GM18870 (cell line): ENCODE measurements around the gene GLTPD2.

ENCODE experiments used
- ATAC-seq: cut with Tn5 transposase; IDR thresholded peaks from one replicate; pipeline ENCODE4 v1.9.1; 2021; ENCODE audit warnings: moderate library complexity; ENCODE audit not compliant: unreplicated experiment

The GLTPD2 gene

DNA sequence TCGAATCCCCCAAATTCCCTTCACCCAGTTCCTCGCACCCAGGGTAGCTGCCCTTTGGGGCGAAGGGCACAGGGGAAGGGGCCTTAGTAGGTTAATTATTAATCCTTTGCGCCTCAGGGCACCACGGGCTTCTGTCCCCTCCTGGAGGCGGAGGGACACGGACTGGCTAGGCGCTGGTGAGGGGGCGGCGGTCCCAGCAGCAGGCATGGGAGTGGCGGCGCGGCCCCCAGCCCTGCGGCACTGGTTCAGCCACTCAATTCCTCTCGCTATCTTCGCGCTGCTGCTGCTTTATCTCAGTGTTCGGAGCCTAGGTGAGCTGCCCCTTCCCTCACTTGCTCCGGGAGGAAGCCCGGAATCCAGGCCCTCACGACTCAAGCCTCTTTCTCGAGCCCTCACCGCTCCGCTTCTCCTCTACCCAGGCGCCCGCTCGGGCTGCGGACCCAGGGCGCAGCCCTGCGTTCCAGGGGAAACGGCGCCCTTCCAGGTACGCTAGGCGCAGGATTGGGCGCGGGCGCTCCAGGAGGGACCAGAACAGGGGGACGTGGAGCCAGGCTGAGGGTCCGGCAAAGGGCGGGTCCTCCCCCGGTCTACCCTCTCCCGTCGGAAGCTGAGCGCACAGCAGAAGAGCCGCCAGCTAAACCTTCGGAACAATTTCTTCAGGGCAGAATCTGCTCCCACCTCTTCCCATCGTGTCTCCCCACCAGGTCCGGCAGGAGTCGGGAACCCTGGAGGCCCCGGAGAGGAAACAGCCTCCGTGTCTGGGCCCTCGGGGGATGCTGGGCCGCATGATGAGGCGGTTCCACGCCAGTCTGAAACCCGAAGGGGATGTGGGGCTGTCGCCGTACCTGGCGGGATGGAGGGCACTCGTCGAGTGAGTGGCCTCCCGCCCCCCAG lies at the start of gene GLTPD2:
Gene GLTPD2, plus strand, starts transcription at position 158 of the 894 bp plus-strand sequence. Its CDS starts 48 bp downstream, at position 206.
- no peak for ATAC-seq

DNA sequence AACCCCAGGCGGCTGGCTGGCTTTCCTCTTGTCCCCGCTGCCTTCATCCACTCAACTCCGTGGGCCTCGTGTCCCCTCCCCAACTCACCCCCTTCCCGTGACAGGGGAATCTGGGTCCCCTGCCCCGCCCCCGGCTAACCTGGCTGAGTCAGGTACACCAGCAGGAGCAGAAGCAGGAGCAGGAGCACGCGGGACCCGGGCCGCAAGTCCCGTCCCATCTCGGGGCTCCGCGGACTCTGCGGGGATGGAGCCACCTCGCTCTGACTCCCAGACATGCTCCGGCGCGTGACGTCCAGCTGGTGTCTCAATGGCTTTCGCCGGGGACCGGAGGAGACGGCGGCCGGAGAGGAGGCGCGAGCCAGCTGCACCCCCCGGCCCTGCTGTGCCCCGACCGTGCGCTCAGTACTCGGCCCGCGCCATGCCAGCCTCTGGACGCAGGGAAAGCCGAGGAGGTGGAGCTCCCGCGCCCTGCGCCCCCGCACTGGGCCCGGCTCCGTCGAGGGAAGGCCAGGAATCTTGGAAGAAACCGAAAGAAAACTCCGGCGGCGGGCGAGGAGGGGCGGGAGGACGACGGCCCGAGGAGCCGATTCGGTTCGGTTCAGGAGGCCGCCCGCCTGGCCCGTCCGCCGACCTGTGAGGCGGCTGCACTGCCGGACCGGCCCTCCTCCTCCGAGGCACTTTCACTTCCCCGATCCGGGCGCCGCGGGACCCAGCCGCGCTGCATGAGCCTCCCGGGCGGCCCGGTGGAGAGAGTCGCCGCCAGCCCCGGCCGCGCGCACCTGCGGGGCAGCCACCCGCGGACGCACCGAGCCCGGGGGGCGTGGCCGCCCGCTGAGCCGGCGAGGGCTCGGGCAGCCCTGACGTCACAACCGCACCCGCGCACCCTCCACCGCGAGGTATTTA lies 49.4 kb upstream of the GLTPD2 start, which contains the start of the genes CXCL16 and ZMYND15:
Gene CXCL16, minus strand, starts transcription at position 807 of the 903 bp plus-strand sequence. Its CDS starts 589 bp downstream, at position 218.
Gene ZMYND15, plus strand, starts transcription at position 712 of the 903 bp plus-strand sequence. CDS start 716 bp downstream, outside the sequence.
- no peak for ATAC-seq

DNA sequence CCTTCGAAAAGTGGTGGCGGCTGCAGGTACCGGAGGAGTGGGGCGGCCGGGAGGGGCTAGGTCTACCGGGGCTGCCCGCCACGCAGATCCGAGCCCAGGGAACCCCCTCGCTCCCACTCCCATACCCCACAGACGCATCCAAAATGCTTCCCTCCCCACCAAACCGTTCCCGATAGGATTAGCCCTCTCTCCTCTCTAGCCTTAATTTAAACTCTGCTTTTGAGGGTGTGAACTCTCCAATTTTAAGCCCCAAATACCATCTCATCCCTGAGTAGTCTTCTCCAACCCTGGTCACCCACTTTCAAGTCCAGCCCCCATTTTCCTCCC lies 48.8 kb upstream of the GLTPD2 start:
- ATAC-seq = no peak

DNA sequence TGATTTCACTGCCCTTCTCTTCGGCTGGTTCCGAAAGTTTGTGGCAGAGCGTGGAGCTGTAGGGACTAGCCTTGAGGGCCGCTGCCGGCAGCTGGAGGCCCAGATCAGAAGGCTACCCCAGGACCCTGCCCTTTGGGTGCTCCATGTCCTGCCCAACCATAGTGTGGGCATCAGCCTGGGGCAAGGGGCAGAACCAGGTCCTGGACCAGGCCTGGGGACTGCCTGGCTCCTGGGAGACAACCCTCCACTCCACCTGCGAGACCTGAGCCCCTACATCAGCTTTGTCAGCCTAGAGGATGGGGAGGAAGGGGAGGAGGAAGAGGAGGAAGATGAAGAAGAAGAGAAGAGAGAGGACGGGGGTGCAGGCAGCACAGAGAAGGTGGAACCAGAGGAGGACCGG lies 48.2 kb upstream of the GLTPD2 start:
- no peak for ATAC-seq

DNA sequence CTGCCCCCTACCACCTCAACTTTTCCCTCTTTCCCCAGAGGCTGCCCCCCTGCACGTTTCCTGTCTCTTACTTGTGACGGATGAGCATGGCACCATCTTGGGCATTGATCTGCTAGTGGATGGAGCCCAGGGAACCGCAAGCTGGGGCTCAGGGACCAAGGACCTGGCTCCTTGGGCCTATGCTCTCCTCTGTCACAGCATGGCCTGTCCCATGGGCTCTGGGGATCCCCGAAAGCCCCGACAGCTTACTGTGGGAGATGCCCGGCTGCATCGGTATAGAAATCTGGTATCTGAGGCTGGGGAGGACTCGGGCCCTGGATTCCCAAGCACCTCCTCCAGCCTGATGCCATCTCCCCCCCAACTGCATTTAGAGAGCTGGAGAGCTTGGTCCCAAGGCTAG lies 47.2 kb upstream of the GLTPD2 start:
- ATAC-seq = no peak

DNA sequence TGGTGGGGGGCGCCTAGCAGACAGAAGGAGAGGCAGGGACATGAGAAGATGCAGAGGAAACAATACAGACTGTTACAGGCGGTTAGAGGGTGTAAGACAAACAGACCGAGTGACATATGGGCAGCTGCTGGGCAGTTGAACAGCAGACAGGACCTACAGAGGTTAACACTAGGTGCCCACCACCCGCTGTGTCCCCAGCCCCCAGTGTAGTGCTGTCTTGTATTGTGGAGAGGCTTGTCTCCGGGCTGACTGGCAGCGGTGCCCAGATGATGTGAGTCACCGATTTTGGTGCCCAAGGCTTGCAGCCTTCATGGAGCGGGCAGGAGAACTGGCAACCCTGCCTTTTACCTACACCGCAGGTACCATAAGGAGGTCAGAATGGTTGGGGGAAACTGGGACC lies 46.6 kb upstream of the GLTPD2 start:
- no peak for ATAC-seq

DNA sequence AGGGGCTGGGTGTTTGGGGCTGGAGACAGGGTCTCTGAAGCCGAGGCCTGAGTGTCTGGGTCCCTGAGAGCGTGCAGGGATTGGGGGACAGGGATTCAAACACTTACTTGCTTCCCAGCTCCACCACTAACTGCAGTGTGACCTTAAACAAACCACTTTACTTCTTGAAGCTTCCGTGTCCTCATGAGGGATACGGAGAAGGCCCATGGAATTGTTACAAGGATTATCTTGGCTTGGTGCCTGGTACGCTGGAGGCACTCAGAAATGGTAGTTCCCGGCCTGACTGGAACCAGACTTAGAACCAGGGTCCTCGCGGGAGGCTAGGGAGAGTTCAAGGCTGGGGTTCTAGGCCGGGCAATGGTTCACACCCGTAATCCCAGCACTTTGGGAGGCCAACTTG lies 46.1 kb upstream of the GLTPD2 start:
- no peak for ATAC-seq

DNA sequence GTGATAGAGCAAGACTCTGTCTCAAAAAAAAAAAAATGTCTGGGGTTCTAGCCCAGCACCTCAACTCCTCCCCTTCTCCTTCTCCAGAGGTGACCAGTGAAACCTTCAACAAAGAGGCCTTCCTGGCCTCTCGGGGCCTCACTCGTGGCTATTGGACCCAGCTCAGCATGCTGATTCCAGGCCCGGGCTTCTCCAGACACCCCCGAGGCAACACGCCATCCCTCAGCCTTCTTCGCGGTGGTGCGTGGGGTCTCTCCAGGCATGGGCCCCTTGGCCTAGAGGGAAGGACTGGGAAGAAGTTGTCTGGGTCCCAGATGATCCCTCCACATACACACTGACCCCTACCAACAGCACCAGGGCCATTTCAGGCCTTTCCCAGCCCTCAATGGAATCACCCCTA lies 45.5 kb upstream of the GLTPD2 start:
- no peak for ATAC-seq

DNA sequence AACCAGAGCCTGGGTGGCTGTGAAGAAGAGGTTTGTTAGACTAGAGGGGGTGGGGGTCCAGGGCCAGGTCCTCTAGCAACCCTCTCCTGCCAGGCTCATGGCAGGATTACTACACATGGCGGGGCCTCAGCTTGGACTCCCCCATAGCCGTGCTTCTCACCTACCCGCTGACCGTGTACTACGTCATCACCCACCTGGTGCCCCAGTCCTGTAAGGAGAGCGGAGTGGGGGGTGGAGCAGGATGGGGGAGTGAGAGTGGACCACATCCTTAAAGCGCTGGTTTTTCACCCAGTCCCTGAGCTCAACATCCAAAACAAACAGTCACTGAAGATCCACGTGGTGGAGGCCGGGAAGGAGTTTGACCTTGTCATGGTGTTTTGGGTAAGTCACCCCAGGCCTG lies 44.9 kb upstream of the GLTPD2 start:
- no peak for ATAC-seq

DNA sequence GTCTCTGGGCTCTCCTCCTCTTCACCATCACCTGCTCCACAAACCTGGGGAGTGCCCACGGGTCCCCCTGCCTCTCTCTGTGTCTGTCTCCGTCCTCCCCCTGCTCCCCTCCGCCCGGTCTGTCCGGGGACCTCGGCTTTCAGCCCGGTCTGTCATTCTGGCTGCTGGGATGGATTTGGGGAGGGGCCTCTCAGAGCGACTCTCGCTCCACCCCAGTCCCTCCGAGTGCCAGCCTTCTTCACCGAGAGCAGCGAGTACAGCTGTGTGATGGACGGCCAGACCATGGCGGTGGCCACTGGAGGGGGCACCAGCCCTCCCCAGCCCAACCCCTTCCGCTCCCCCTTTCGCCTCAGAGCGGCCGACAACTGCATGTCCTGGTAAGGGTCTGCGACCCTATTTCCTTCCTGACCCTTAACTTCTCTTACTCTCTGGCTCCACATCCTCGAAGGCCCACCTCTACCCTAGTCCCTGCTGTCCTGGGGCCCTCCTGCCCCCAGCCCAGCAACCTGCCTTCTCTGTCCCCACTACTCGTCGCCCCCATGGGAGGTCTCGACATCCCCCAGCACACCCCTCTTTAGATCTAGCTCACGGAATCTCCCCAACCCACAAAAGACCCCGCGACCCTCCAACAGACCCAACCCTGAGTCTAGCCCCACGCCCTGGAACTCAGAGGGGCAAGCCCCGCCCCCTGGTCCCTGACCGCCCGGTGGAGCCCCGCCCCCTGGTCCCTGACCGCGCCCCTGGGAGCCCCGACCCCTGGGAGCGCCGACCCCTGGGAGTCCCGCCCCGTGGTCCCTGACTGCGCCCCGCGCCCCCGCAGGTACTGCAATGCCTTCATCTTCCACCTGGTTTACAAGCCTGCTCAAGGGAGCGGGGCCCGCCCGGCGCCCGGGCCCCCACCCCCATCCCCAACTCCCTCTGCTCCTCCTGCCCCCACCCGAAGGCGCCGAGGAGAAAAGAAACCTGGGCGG lies 43.5 kb upstream of the GLTPD2 start:
- ATAC-seq = no peak

DNA sequence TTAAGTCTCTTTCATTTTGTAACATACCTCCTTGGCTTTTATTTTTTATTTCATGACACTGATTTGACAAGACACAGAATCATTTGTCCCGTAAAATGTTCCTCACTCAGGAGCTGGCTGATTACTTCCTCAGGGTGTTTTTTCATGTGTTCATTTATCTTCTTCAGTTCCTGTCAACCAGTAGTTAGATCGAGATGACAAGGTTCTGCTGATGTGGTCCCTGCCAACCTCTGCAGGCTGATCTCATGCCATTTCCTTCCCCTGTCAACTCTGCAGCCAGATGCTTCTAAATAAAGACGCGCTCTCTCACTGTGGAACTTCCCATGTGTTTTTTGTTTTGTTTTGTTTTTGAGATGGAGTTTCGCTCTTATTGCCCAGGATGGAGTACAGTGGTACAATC lies 40.9 kb upstream of the GLTPD2 start:
- no peak for ATAC-seq

DNA sequence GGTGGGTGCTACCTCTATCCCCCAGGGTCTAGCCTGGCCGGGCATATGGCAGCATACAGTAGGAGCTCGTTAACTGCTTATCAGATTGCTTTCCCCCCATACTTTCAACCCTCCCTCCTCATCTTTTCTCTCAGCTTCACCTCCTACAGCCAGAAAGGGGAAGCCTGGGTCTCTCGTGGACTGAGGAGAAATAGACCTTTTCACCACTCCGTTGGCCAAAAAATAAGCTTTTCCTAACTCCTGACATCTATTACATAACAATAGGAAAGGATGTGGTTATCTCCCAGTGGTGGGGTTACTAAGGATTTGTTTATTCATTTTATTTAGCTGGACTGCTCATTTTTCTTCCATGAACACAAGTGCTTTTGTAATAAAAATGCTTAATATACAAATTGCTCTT lies 40.1 kb upstream of the GLTPD2 start:
- ATAC-seq = no peak

DNA sequence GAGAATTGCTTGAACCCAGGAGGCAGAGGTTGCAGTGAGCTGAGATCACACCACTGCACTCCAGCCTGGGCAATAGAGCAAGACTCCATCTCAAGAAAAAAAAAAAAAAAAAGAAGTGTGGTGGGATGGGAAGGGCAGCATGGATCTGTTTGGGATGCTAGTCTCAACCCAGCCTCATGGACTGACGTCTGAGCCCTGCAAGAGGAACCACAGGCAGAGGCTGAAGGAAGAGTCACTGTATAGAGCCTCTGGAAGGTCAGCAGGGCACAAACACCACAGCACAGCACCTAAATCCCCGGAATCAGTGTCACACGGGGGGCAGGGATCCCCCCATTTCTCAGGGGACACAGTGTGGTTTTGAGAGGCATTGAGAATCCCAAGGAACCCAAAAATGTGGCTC lies 38.2 kb upstream of the GLTPD2 start:
- no peak for ATAC-seq

DNA sequence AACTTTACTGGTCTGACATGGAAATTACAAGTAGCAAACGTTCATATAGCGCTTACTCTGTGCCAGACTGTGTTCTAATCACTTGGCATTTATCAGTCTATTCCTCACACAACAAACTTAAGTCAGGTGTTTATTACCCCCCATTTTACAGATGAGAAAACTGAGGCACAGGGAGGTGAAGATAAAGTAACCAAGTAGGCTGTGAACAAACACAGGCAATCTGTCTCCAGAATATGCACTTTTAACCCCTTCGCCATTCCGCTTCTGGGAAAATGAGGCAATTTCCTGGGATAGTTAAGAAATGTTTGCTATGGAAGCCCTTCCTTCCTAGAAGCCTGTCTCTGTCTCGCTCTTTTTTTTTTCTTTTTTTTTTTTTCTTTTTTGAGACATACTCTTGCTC lies 36.8 kb upstream of the GLTPD2 start:
- ATAC-seq = no peak

DNA sequence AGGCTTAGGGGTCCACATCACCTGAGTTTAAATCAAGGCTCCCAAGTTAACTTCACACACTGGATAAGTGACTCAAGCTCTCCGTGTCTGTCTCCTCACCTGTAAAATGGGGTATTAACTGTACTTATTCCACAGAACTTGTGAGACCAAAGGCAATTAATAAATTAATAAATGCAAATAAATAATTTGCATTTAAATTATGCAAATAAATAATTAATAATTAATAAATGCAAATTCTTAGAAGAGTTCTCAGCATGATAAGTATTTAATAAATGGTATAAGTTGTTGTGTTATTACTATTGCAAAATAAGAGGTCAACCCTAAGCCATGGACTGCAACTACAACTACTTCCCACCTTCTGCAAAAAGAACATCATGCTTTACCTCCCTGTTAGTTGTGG lies 35.4 kb upstream of the GLTPD2 start:
- ATAC-seq = no peak

DNA sequence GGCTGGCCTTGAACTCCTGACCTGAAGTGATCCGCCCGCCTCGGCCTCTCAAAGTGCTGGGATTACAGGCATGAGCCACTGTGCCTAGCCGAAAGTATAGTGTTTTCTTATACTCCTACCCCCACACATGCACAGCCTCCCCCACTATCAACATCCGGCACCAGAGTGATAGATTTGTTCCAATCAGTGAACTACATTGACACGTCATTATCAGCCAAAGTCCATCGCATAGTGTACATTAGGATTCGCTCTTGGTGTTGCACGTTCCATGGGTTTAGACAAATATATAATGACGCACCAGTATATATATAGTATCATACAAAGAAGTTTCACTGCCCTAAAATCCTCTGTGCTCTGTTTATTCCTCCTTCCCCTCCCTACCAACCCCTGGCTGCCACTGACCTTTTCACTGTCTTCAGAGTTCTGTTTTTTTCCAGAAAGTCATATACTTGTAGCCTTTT lies 29.0 kb upstream of the GLTPD2 start:
- ATAC-seq = no peak

DNA sequence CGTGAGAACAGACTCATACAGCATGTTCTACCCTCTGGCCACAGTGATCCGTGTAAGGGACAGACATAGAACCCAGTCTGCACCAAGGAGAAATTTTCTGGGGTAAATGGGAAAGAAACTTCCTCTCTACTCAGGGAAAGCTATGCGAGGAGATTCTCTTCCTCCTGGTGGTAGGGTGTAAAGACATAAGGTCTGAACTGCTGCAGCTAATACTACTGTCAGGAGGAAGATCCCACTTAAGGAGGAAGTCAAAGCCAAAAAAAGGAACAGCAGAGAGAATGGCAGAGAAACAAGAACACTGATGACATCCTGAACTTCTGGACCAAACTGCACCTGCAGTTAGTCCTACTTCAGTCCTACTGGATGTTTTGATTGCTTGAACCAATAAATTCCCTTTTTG lies 24.2 kb upstream of the GLTPD2 start:
- no peak for ATAC-seq

DNA sequence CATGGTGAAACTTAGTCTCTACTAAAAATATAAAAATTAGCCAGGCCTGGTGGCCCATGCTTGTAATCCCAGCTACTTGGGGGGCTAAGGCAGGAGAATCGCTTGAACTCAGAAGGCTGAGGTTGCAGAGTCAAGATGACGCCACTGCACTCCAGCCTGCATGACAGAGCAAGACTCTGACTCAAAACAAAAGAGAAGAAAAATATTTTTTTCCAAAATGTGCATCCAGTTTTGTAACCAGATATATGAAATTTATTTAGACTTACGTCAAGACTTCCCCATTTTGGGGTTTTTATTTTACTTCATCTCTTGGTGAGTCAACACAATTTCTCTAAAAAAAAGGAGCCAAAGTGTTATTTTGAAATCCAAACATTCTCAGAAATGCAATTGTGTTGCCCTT lies 22.6 kb upstream of the GLTPD2 start:
- ATAC-seq = no peak

DNA sequence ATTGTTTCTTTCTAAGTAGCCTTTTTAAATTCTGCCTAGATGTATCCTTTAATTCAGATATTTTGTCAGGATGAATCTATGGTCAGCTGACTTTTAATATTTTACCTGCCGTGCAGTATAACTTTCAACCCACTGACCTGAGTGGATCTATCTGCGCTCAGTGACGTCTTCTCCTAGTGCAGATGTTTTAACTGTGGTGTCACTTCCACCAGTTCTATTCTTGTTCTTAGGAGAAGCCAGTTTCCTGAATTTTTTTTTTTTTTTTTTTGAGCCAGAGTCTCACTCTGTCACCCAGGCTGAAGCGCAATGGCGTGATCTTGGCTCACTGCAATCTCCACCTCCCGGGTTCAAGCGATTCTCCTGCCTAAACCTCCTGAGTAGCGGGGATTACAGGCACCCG lies 22.0 kb upstream of the GLTPD2 start:
- ATAC-seq = no peak

DNA sequence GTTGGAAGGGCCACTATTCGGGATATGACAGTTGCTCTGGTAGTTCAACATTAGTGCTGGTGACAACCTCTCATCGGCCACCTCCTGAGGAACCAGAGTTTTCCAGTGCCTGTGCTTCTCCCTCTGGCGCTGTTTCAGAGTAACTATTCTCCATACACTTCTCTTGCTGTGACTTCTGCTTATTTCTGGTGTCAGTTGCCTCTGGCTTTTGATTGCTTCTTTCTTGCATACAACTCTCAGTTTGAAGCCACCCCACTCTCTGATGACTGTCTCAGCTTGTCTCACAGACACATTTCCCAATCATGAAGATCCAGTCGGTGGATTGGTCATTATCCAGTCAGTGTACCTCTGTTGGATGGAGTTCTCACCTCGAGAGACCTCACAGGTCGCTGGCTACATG lies 20.5 kb upstream of the GLTPD2 start:
- ATAC-seq = no peak

DNA sequence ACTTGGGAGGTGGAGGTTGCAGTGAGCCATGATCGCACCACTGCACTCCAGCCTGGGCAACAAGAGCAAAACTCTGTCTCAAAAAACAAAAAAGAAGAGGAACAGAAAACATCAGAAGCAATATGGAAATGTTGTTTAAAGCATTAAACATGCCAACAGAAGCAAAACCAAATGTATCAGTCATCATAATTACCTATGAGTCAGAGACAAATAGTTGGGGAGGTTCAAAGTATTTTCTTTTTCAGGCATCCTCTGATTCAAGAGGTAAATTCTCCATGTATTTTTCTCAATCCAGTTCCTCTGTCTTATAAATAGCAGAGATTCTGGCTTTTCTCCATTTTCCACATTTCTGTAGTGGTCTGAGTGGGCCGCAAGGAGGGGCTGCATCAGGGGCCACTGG lies 19.1 kb upstream of the GLTPD2 start:
- ATAC-seq = no peak
